ENCODE results near the gene DOCK11. TPM values are rescaled to one million over a fixed set of nuclear protein-coding genes. Genes with fewer than 3 reads are reported as not detected.
"Not testable (repeated sequence)": the region's sequence is repeated elsewhere in the genome, so short reads cannot be mapped to it uniquely, and the experiment has no call there.

Gene DOCK11
- polyA plus RNA-seq, 1 of the 3 experiments (the other 2 are of a cell fraction): 34.8 TPM

DNA sequence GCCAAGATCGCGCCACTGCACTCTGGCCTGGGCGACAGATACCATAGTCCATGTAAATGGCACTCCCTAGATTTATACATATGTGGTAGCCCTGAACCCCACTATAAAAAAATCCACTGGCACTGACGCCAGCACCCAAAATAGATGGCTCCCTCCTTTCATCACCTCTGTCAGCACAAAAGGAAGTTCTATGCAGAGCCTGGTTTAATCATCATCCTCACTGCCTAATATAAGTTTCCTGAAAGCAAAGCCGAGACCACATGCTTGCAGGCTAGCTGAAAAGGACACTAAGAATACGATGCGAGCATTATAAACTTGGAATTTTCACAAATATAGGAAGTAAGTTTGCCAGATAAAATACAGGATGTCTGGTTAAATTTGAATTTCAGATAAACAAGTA lies 27.5 kb upstream of the DOCK11 start (continued):
- no peak for TF ChIP-seq IRF3 (IDR thresholded peaks at IDR 0.05; ENCODE audit: low read depth, low read length)

- H2AFZ ChIP-seq (ENCODE audit: low read depth); H3K27ac ChIP-seq (ENCODE audit: low read depth in 2 of 2, low read length in 1 of 2); H3K4me2 ChIP-seq; DNase-seq; H3K36me3 ChIP-seq (replicated peaks in 1 of 2; ENCODE audit: control insufficient read depth in 1 of 2, insufficient read depth in 2 of 2, low read length in 1 of 2); H3K4me1 ChIP-seq (ENCODE audit: control insufficient read depth in 1 of 2, insufficient read depth in 2 of 2, low read depth in 1 of 2, low read length in 1 of 2); H3K79me2 ChIP-seq (ENCODE audit: insufficient read depth); H4K20me1 ChIP-seq (ENCODE audit: insufficient read depth); H3K9me3 ChIP-seq; H3K9ac ChIP-seq; H3K4me3 ChIP-seq (ENCODE audit: low read depth in 2 of 2, low read length in 1 of 2); POLR2A ChIA-PET; H3K27me3 ChIP-seq (ENCODE audit: insufficient read depth); H3F3A ChIP-seq (replicated peaks; ENCODE audit: insufficient read depth); H3K9me2 ChIP-seq: not testable (repeated sequence)
- WGBS (ENCODE audit: low lambda C conversion rate): 69% methylated on average over 5 of the region's 5 CpGs
- CTCF ChIA-PET: interaction anchor here (1.2 kb wide), 1 partner anchor 12 kb away, joined by 3 read pairs; no protein-coding TSS in a partner anchor
Observed at GRCh38 chrX:118470721-118471347, 24.8 kb upstream of the DOCK11 start.

DNA sequence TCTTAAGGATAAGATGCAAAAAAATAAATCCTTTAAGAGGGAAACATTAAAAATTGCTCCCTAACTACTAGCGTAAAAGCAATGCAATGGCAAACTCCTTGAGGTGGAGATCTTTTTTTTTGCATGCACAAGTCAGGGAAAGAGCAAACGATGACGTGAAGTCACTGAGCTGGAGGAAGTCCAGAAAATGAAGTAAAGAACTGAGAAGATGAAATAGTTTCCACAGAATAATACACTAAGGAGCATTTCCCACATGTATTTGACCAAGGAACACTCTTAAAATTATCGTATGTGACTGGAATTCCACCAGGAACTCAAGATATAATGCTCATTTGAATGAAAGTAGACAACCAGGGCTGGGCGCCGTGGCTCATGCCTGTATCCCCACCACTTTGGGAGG lies 21.0 kb upstream of the DOCK11 start:
- Histone ChIP-seq H3K79me2 (ENCODE audit: insufficient read depth) (no peaks in the 10 kb centered on the region), H3K27me3 (ENCODE audit: insufficient read depth) (no peaks in the 10 kb centered on the region), H3K27ac (ENCODE audit: low read depth in 2 of 2, low read length in 1 of 2) (no peak overlapping the region), H3K4me1 (ENCODE audit: control insufficient read depth in 1 of 2, insufficient read depth in 2 of 2, low read depth in 1 of 2, low read length in 1 of 2) (no peaks in the 10 kb centered on the region), H3K4me3 (ENCODE audit: low read depth in 2 of 2, low read length in 1 of 2) (no peak overlapping the region), H3K9ac (no peak overlapping the region), H2AFZ (ENCODE audit: low read depth) (no peak overlapping the region), H3K4me2 (no peak overlapping the region), H3K9me2 (no peaks in the 10 kb centered on the region), H3K9me3 (no peaks in the 10 kb centered on the region), H4K20me1 (ENCODE audit: insufficient read depth) (no peaks in the 10 kb centered on the region), H3F3A (replicated peaks; ENCODE audit: insufficient read depth) (no peaks in the 10 kb centered on the region), H3K36me3 (replicated peaks in 1 of 2; ENCODE audit: control insufficient read depth in 1 of 2, insufficient read depth in 2 of 2, low read length in 1 of 2) (no peaks in the 10 kb centered on the region)
- no peak for DNase-seq
- ChIA-PET CTCF (interaction anchor here (1.0 kb wide), 1 partner anchor 350 kb away, joined by 3 read pairs; no protein-coding TSS in a partner anchor), POLR2A (no interaction called here)
- 47% methylated on average over 6 of the region's 6 CpGs for WGBS (ENCODE audit: low lambda C conversion rate)
- TF ChIP-seq FOSL2 (IDR thresholded peaks at IDR 0.05; ENCODE audit: borderline replicate concordance, low read depth): no peak
- no peak for TF ChIP-seq GABPA (IDR thresholded peaks at IDR 0.05; ENCODE audit: low read depth)
- no peak for TF ChIP-seq RFX5 (IDR thresholded peaks at IDR 0.05; ENCODE audit: low read length)
- TF ChIP-seq, protein P1, sequence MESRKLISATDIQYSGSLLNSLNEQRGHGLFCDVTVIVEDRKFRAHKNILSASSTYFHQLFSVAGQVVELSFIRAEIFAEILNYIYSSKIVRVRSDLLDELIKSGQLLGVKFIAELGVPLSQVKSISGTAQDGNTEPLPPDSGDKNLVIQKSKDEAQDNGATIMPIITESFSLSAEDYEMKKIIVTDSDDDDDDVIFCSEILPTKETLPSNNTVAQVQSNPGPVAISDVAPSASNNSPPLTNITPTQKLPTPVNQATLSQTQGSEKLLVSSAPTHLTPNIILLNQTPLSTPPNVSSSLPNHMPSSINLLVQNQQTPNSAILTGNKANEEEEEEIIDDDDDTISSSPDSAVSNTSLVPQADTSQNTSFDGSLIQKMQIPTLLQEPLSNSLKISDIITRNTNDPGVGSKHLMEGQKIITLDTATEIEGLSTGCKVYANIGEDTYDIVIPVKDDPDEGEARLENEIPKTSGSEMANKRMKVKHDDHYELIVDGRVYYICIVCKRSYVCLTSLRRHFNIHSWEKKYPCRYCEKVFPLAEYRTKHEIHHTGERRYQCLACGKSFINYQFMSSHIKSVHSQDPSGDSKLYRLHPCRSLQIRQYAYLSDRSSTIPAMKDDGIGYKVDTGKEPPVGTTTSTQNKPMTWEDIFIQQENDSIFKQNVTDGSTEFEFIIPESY (IDR thresholded peaks at IDR 0.05; ENCODE audit: borderline replicate concordance, low read depth): no peak
- no peak for TF ChIP-seq REST (IDR thresholded peaks at IDR 0.05; ENCODE audit: low read depth, low read length)
- TF ChIP-seq JUND (IDR thresholded peaks at IDR 0.05): no peak
- no peak for TF ChIP-seq MAX (IDR thresholded peaks at IDR 0.05; ENCODE audit: low read depth)
- no peak for TF ChIP-seq EP300 (IDR thresholded peaks at IDR 0.05; ENCODE audit: borderline replicate concordance in 1 of 2, low read depth in 1 of 2, low read length in 1 of 2)
- TF ChIP-seq RXRA (IDR thresholded peaks at IDR 0.05; ENCODE audit: borderline replicate concordance, low read depth): no peak
- no peak for TF ChIP-seq USF1 (IDR thresholded peaks at IDR 0.05; ENCODE audit: borderline replicate concordance, low read depth)
- TF ChIP-seq ELF1 (IDR thresholded peaks at IDR 0.05): no peak
- no peak for TF ChIP-seq TCF12 (IDR thresholded peaks at IDR 0.05)
- TF ChIP-seq USF2 (IDR thresholded peaks at IDR 0.05; ENCODE audit: borderline replicate concordance, low read depth, low read length): no peak
- TF ChIP-seq NFIC (IDR thresholded peaks at IDR 0.05; ENCODE audit: borderline replicate concordance): no peak
- TF ChIP-seq POLR2AphosphoS5 (IDR thresholded peaks at IDR 0.05; ENCODE audit: low read depth, low read length): no peak
- TF ChIP-seq MEF2A (IDR thresholded peaks at IDR 0.05; ENCODE audit: borderline replicate concordance, low read depth): no peak
